DMS 273 (cell line): ENCODE data around the gene CUEDC1.
"Not testable (repeated sequence)": the region's sequence is repeated elsewhere in the genome, so short reads cannot be mapped to it uniquely, and the experiment has no call there.

ENCODE experiments used
- DNase-seq: peaks from one replicate; lab custom pipeline; 2025; ENCODE audit not compliant: unreplicated experiment; lab: John Stamatoyannopoulos, UW

CUEDC1 gene

DNA sequence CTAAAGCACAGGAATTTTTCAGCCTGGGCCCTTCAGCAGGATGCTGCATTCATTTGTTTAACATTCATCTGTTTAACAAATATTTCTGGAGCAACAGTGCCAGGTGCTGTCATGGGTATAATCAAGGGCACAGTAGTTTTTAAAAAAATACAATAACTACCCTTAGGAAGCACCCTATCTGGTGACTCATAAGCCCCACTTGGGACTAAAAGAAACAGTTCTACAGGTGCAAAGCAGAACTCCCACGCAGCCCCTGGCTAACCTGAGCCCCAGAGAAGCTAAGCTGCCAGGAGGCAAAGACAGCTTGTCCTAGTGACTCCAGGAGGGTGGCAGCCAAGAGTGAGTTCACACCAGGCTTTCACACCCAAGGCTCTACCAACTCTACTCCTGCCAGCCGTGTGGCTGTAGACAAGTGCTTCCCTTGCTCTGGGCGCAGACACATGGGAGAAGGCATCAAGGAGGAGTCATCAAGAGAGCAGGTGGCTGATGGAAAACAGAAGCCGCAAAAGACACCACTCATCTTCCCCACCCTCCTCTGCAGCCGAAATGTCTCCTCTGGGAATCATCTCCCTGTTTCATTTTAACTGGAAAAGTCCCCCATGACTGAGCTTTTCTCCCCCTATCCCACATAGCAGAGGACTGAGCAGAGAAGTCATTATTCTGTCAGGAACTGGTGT, 14.4 kb downstream of the CUEDC1 start:
- peak; percentile 46 for DNase-seq

DNA sequence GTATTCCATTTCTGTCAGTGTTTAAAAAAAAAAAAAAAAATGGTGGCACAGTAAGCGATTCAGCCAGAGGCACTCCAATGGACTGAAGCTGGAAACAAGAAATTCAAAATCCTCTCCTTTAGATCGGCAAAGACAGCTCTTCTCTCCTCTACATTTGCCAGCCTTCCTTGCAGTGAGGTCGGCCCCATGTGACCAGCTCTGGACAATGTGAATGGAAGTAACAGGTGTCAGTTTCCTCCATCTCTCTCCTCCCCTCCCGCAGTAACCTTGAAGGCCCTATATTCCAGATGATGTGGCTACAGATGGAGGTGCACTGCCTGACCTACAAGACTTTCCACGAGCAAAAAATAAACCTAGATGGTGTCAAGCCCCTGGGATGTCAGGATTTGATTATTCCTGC, 15.0 kb downstream of the CUEDC1 start:
- DNase-seq = peak; percentile 52

GRCh38 chr17:57939797-57940196, 15.4 kb downstream of the CUEDC1 start:
- no peak for DNase-seq

DNA sequence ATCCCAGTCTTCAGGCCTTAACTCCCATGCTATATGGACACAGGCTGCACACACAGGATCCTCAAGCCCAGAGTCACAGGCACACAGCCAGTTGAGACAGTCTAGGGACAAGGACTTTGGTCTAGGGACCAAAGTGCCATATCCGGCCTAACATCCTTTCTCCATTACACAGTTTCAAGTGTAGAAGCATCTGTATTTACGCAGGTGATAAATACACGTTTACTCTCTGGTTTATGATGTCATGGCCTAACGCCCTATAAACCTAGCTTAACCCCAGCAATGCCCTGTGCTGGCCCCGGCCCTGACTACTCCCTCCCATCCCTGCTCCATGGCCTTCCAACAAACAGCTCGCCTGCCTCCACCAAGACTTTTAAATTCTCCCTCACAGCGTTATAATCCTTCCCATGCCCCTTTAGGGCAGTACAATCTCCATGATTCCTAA, 17.1 kb downstream of the CUEDC1 start:
- no peak for DNase-seq

DNA sequence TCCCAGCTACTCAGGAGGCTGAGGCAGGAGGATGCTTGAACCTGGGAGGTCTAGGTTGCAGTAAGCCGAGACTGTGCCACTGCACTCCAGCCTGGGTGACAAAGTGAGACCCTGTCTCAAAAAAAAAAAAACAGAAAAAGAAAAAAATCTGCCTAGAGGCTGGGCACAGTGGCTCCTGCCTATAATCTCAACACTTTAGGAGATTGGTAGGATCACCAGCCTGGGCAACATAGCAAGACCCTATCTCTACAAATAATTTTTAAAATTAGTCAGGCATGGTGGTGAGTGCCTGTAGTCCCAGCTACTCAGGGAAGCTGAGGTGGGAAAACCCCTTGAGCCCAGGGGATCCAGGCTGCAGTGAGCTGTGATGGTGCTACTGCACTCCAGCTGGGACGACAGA, 17.7 kb downstream of the CUEDC1 start:
- no peak for DNase-seq

- no peak for DNase-seq
These were observed 19.1 kb downstream of the CUEDC1 start for GRCh38 chr17:57935833-57936807.

DNA sequence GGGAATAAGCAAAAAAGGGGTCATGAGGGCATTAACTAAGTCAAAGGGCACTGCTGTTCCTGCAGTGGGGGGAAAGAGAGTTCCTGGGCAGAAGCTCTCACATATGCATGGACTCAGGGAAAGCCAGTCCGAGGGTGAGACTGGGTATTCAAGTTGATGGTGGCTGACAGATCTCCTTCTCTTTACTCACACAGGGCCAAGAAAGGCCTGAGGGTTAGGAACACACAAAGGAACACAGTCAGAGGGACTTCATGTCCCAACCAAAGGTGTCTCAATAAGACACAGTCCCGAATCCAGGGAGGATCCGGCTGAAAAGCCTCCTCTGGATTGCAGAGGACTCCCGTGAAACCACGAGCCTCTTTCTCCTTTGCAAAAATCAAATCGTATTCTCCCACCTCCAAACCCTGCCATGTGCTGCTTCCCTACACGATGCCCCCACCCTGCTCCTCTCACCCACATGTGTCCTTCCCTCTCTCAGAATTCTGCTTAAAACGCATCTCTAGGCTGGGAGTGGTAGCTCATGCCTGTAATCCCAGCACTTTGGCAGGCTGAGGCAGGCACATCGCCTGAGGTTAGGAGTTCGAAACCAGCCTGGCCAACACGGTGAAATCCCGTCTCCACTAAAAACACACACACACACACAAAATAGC, 23.6 kb downstream of the CUEDC1 start:
- no peak for DNase-seq

- DNase-seq = no peak
These were observed 25.0 kb downstream of the CUEDC1 start for GRCh38 chr17:57930239-57930638.

DNA sequence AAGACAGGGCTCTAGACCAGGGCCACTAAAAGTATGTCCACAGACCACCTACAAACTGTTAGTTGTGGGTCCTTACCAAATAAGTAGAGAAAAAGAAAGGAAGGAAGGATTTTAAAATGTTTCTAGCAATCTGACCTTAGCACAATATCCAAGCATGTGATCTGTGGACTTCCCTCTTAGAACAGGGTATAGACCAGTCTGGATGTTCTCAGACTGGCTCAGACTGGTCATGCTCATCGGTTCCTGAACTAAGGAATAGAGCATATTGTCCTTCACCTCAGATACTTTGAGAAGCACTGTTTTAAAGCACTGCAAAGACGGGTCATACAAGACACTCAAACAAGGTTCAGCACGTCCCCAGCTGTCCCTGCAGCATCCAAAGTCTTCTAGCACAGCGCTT, 25.8 kb downstream of the CUEDC1 start:
- no peak for DNase-seq

DNA sequence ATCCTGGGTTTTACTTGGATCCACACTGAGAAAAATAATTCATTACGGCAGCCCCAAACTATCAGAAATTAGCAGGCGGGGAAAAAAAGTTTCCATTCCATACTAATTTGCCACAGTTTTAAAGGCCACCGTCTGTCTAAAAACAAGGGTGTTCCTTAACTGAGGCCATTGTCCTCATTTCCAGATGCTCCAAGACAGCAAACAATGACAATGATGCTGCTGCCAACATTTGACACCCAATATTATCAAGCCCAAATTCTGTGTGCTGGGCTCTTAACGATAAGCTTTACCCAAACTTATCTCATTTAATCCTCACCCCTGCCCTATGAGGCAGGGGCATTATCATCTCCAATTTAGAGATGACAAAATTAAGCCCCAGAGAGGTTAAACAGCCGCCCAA, 26.3 kb downstream of the CUEDC1 start:
- DNase-seq = no peak

GRCh38 chr17:57927048-57927723, 28.0 kb downstream of the CUEDC1 start:
- DNase-seq = peak; percentile 89

- no peak for DNase-seq
These were observed 28.5 kb downstream of the CUEDC1 start for GRCh38 chr17:57926723-57927047.

DNA sequence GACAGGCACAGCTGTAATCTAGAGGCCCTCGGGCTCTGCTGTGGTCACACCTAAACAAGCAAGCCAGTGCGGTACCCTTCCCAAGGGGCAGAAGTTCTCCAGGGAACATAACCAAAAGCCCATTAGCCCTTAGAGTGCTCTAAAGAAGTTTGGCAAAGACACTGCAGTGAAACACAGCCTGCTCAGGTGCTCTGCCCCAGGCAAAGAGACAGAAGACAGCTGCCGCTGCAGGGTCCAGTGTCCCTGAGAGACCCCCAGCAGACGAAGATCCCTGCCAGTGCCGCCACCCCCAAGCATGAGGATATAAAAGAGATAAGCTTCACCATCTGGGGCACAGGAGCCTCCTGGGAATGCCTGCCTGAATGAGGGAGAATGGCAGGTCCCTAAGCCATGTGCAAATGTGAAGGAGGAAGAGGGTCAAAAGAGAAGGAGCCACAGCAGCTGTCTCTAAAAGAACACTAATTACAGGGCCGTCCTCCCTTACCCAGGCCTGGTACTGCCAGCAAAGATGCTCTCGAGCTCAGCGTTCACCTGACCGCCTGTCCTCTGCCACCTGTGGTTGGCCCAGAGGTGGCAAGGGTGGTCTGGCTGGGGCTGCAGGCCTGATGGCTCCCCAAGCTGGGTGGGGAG, 29.7 kb downstream of the CUEDC1 start:
- DNase-seq = peak; percentile 77

- DNase-seq = peak; percentile 52
These were observed 30.5 kb downstream of the CUEDC1 start for GRCh38 chr17:57924677-57925076.

DNA sequence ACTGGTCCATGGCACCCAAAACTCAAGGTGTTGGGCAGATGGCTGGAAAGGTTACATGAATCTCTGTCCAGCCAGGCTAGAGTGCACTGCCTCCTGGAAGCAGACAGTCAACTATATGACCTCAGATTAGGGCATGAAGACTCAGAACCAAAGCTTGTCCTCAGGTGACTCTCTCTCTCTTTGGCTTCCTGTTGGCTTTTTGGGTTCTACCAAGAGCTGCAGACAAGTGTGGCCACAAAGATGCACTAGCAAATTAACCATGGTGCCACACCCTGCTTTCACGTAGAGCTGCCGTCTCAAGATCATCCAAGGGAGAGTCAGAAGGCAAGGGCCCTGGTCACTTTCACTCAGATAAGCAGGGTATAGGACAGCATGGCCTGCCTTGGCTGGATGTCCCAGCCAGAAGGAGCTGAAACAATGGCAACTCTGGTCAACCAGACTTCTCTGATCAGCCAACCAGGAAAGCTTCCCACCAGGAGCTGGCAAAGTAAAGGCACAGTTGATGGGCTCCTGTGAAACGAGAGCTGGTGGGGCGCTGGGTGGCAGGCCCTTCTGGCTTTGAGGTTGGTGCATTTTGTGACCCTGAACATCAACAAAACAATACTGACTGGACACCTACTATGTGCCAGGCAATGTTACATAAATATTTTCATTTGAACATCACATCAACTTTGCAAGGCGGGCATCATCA, 31.9 kb downstream of the CUEDC1 start:
- DNase-seq = no peak

DNA sequence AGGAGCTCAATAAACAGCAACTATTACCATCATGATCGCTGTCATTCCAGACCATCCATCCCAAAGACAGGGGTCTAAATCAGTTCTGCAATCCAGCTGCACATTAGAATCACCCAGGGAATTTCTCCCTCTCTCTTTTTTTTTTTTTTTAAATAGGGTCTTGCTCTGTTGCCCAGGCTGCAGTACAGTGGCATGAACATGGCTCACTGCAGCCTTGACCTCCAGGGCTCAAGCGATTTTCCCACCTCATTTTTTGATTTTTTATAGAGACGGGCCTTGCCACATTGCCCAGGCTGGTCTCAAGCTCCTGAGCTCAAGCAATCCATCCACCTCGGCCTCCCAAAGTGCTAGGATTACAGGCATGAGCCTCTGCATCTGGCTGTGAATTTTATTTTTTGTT, 32.5 kb downstream of the CUEDC1 start:
- DNase-seq = not testable (repeated sequence)

- no peak for DNase-seq
These were observed 34.1 kb downstream of the CUEDC1 start for GRCh38 chr17:57920916-57921703.

GRCh38 chr17:57919918-57920317, 35.3 kb downstream of the CUEDC1 start:
- DNase-seq = no peak
